HAP-1 (cell line): ENCODE measurements around the gene SCARB1.

Source experiments
- DNase-seq, 2 experiments: peaks; one replicate each; pipeline ENCODE4 v3.0.0-alpha.2; 2016 to 2020; ENCODE audit warnings: low spot score in 2 of 2
- H3K27me3 ChIP-seq: fragments of 250-450 bp; sonication (Bioruptor Pico); 2 replicates; pipeline ENCODE4 v1.5.1; 2020; ENCODE audit warnings: low read depth, mild to moderate bottlenecking, moderate library complexity
- H3K36me3 ChIP-seq: fragments of 250-450 bp; sonication (Bioruptor Pico); replicated peaks from 2 replicates; pipeline ENCODE4 v1.5.1; 2020; ENCODE audit warnings: mild to moderate bottlenecking
- H3K4me1 ChIP-seq: fragments of 250-450 bp; sonication (Bioruptor Pico); 2 replicates; pipeline ENCODE4 v1.5.1; 2020; ENCODE audit warnings: mild to moderate bottlenecking
- H3K4me3 ChIP-seq: fragments of 250-450 bp; sonication (Bioruptor Pico); 2 replicates; pipeline ENCODE4 v1.5.1; 2020; ENCODE audit warnings: mild to moderate bottlenecking, moderate library complexity
- H3K9me3 ChIP-seq: fragments of 250-450 bp; sonication (Bioruptor Pico); 2 replicates; pipeline ENCODE4 v1.5.1; 2020; ENCODE audit warnings: mild to moderate bottlenecking, moderate library complexity
- in situ Hi-C: fragments of 300-500 bp; cut with MboI; formaldehyde crosslinking; loops from 3 replicates; pipeline ENCODE4 v1.14.3; 2020; ENCODE audit warnings: low sequenced_read_pairs, inconsistent platforms, mixed read lengths

SCARB1 gene

GRCh38 chr12:124849382-124849781, 14.3 kb downstream of the SCARB1 start:
- no peak for DNase-seq
- Histone ChIP-seq H3K9me3 (no peaks in the 10 kb centered on the region), H3K27me3 (no peaks in the 10 kb centered on the region), H3K4me3 (no peak overlapping the region), H3K36me3 (peaks cover 13% of the 10 kb centered on the region), H3K4me1 (no peaks in the 10 kb centered on the region)
- in situ Hi-C loops = no loop called here

GRCh38 chr12:124848621-124849380, 14.9 kb downstream of the SCARB1 start:
- peaks cover 13% of the 10 kb centered on the region for H3K36me3 ChIP-seq
- H3K4me3 ChIP-seq = no peak overlapping the region
- no peaks in the 10 kb centered on the region for H3K9me3 ChIP-seq
- no peaks in the 10 kb centered on the region for H3K4me1 ChIP-seq
- in situ Hi-C loops = no loop called here
- H3K27me3 ChIP-seq = no peaks in the 10 kb centered on the region
- DNase-seq = no peak

DNA sequence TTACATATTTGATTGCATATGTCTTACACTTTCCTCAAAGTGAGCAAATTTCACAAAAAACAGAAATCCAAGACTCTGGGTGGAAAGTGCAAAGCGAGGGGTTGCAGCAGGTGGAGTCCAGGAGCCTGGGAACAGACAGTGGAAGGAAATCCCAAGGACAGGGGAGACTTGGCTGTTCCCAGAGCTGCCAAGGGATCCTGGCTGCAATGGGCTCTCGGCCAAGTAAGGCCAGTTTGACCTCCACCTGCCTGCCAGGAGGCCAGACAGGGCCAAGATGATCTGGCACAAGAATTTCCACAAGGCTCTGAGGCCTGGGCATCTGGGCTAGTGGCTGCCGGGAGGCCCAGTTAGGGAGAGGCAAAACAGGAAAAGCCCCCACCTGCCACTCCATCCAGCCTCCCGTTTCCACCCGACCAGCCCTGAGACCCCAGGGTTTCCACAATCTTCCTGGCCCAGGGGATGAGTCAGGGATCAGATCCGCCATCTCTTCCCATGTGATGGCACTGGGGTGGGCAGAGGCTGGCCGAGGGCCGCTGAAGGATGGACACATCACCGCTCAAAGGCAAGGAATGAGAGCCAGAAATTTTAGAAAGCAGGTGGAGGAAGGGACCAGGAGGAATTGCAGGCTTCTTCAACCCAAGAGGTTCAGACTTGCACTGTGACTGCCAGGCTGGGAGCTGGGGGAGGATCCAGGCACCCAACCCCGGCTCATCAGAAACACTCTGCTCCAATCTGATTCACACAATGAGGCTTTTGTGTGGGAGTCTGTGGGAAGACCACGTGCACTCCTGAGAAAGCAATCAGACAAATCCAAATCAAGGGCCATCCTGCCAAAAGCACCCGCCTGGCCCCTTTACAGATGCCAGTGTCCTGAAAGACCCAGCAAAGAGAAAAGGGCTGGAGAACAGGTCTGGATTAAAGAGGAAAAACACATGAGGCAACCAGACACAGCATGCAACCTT, 16.3 kb downstream of the SCARB1 start:
- in situ Hi-C loops = no loop called here
- peaks cover 13% of the 10 kb centered on the region for H3K36me3 ChIP-seq
- no peaks in the 10 kb centered on the region for H3K4me1 ChIP-seq
- DNase-seq = no peak
- H3K27me3 ChIP-seq = no peaks in the 10 kb centered on the region
- no peak overlapping the region for H3K4me3 ChIP-seq
- no peaks in the 10 kb centered on the region for H3K9me3 ChIP-seq

DNA sequence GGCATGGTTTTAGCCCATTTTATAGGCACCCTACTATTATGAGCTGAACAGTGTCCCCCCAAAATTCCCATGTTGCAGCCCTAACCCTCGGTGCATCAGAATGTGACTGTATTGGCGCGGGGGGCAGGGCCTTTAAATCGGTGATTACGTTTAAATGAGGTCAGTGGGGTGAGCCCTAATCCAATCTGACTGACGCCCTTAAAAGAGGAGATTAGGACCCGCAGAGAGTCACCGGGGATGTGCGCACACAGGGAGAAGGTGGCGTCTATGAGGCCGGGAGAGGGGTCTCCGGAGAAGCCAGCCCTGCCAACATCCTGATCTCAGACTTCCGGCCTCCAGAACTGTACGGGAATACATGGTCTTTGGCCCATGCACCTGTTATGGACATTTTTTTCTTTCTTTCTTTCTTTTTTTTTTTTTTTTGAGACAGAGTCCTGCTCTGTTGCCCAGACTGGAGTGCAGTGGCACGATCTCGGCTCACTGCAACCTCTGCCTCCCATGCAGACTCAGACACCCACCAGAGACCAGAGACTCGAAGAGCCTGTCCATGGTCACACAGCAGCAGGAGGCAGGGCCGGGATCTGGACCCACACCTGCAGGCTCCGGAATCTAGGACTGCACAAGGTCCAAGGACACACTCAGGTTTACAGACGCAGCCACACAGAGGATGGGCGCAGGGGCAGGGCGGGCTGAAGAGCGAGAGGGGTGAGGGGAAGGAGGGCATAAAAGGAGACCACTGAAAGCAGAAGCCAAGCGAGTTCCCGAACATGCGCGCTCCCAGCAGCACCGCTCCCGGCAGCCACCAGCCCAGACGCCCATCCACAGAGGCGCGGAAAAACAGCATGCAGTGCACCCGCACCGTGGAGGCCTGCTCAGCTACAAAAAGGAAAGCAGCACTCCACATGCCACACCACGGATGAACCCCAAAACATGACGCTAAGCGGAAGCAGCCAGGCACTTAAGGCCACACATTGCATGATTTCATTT, 19.0 kb downstream of the SCARB1 start:
- no peak overlapping the region for H3K4me3 ChIP-seq
- no peaks in the 10 kb centered on the region for H3K4me1 ChIP-seq
- no peaks in the 10 kb centered on the region for H3K27me3 ChIP-seq
- peaks cover 10% of the 10 kb centered on the region for H3K36me3 ChIP-seq
- in situ Hi-C loops = no loop called here
- DNase-seq = no peak
- H3K9me3 ChIP-seq = no peaks in the 10 kb centered on the region

DNA sequence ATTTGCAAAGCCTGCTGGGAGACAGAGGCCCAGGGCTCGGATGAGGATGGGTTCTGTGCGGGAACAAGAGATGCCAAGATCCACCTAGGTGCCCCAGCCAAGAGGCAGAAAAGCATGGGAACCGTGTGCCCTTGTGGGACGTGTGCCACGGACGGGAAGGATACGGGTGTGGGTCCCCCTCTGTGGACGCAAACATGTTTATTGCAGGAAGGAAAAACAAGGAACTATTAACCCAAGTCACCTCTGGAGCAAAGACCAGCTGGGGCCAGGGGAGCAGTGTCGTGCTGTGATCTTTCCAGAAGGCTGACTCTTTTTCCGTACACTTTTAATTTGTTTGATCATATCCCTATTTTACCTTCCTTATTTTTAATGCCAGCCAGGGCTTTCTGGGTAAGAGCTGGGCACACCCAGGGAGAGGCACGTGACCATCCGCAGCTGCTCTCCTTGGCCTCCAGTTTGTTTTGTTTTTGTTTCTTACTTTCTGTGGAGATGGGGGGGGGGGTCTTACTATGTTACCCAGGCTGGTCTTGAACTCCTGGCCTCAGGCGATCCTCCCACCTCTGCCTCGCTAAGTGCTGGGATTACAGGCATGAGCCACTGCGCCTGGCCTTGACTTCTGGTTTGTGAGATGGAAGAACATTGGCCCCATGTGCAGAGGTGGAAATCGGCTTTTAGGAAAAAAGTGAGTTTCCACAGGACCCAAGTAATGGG, 20.7 kb downstream of the SCARB1 start:
- H3K4me3 ChIP-seq = no peak overlapping the region
- no peaks in the 10 kb centered on the region for H3K27me3 ChIP-seq
- H3K9me3 ChIP-seq = no peaks in the 10 kb centered on the region
- peaks cover 6% of the 10 kb centered on the region for H3K36me3 ChIP-seq
- in situ Hi-C loops = no loop called here
- DNase-seq = no peak
- peaks cover 4% of the 10 kb centered on the region; the same call in 1 of the 2 replicates for H3K4me1 ChIP-seq

DNA sequence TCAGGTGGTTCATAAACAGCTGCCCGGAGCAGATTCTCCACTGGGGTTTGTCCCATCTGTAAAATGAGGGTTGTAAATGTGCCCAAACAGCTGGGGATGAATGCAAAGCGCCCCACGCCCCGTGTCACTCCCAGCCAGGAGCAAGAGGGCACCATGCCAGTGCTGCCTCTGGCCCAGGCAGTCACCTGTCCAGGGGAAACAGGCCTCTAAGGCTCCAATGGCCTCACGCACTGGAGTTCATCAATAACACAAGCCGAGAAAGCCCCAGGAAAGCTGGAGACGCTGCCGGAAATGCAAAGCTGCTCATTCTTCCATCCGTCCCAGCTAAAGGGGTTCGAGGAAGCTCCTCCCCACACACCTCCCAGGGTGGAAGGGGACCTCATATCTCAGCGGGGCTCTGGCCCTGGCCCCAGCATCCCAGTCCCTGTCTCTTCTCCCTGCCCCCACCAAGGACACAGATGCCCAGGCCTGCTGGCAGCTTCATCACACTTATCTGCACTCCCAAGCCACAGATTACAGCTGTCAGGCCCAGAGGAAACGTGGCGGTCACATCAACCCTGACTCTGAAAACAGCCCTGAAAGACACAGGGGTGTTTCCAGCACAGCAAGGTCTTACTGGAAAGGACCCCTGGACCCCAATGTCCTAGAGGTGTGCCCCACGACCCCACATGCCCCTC, 21.5 kb downstream of the SCARB1 start:
- peaks cover 4% of the 10 kb centered on the region; the same call in 1 of the 2 replicates for H3K4me1 ChIP-seq
- in situ Hi-C loops = no loop called here
- H3K4me3 ChIP-seq = no peak overlapping the region
- H3K9me3 ChIP-seq = no peaks in the 10 kb centered on the region
- peaks cover 1% of the 10 kb centered on the region for H3K36me3 ChIP-seq
- DNase-seq = no peak
- no peaks in the 10 kb centered on the region for H3K27me3 ChIP-seq

- DNase-seq = no peak
- Histone ChIP-seq H3K9me3 (no peaks in the 10 kb centered on the region), H3K4me1 (peaks cover 4% of the 10 kb centered on the region; the same call in 1 of the 2 replicates), H3K36me3 (no peaks in the 10 kb centered on the region; the same call in 1 of the 2 replicates), H3K27me3 (no peaks in the 10 kb centered on the region), H3K4me3 (no peak overlapping the region)
- in situ Hi-C loops = no loop called here
These were observed 22.1 kb downstream of the SCARB1 start for GRCh38 chr12:124841558-124841945.

DNA sequence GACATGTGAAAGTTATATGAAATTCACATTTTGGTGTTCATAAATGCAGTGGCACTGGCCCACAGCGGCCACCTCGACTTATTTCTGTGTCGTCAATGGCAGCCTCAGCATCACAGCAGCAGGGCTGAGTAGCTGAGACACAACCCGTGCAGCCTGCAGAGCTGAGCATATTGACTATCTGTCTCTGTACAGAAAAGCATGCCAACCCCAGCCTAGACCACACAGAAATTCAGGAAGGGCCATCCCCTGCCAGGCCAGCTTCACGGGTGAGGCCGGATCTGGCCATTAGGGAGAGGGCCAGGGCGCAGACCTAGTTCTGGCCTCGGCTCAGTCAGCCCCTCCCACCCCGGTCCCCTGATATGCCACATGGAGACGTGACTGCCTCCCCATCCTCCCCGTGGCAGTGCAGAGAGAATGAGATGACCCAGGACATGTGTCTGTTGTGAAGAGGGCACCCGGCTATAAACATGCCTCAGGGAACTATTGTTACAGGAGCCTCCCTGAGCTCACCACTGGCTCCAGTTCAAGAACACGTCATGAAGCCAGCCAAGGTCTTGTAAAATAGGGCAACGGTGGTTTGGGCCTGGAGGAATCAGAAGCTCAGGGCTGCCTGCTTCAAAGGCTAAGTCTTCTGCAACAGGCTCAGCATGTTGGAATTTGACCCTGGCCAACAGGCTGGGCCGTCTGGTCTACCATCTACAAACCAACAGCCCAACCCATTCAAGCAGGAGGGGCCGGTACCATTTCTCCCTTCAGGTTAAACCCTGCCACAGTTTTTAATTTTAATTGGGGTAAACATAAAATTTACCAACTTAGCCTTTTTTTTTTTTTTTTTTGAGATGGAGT, 25.5 kb downstream of the SCARB1 start:
- no peaks in the 10 kb centered on the region for H3K9me3 ChIP-seq
- peaks cover 4% of the 10 kb centered on the region; the same call in 1 of the 2 replicates for H3K36me3 ChIP-seq
- no peak overlapping the region for H3K4me3 ChIP-seq
- in situ Hi-C loops = no loop called here
- peaks cover 4% of the 10 kb centered on the region; the same call in 1 of the 2 replicates for H3K4me1 ChIP-seq
- DNase-seq = peak in 1 of 2 experiments; percentile 61
- H3K27me3 ChIP-seq = no peaks in the 10 kb centered on the region

DNA sequence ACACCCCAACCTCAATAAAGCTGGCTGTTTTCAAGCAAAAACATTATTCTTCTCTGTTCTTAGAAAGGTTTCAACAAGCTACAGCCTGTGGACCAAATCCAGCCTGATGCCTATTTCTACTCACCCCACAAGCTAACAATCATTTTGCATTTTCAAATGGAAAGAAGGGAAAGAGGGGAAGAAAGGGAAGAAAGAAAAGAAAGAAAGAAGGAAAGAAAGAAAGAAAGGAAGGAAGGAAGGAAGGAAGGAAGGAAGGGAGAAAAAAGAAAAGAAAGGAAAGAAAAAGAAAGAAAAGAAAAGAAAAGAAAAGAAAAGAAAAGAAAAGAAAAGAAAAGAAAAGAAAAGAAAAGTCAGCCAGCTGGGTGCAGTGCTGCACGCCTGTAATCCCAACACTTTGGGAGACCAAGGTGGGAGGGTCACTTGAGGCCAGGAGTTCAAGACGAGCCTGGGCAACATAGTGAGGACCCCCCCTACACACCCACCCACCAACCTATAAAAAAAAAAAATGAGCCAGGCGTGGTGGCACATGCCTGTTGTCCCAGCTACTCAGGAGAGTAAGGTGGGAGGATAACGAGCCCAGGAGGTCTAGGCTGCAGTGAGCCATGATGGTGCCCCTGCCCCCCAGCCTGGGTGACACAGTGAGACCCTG, 26.3 kb downstream of the SCARB1 start:
- in situ Hi-C loops = no loop called here
- no peaks in the 10 kb centered on the region for H3K27me3 ChIP-seq
- peaks cover 4% of the 10 kb centered on the region; the same call in 1 of the 2 replicates for H3K4me1 ChIP-seq
- no peaks in the 10 kb centered on the region for H3K9me3 ChIP-seq
- DNase-seq = no peak
- H3K4me3 ChIP-seq = no peak overlapping the region
- peaks cover 4% of the 10 kb centered on the region; the same call in 1 of the 2 replicates for H3K36me3 ChIP-seq

GRCh38 chr12:124836759-124837158, 26.9 kb downstream of the SCARB1 start:
- Histone ChIP-seq H3K4me3 (no peak overlapping the region), H3K27me3 (no peaks in the 10 kb centered on the region), H3K36me3 (peaks cover 4% of the 10 kb centered on the region; the same call in 1 of the 2 replicates), H3K9me3 (no peaks in the 10 kb centered on the region), H3K4me1 (peaks cover 4% of the 10 kb centered on the region; the same call in 1 of the 2 replicates)
- in situ Hi-C loops = no loop called here
- DNase-seq = no peak
